Ovary (tissue), 3 donors: ENCODE data around the gene STK11IP.

Experiments
- POLR2A ChIP-seq: fragments of 450-650 bp; IDR thresholded peaks from one replicate; pipeline ENCODE4 v1.6.1; 2017; ENCODE audit warnings: antibody characterized with exemption, mild to moderate bottlenecking, moderate library complexity
- TF ChIP-seq, protein P1 (sequence below), 3 donors: fragments of 450-650 bp in 2 of 3; fragments of 200-600 bp in 1 of 3; IDR thresholded peaks; one replicate each; pipeline versions ENCODE4 v1.5.1 to v1.8.0; 2016 to 2022; ENCODE audit warnings: antibody characterized with exemption in 3 of 3, mild to moderate bottlenecking in 1 of 3
- donor health status: DM: no; HTN: no; CAD: no.

DNA sequence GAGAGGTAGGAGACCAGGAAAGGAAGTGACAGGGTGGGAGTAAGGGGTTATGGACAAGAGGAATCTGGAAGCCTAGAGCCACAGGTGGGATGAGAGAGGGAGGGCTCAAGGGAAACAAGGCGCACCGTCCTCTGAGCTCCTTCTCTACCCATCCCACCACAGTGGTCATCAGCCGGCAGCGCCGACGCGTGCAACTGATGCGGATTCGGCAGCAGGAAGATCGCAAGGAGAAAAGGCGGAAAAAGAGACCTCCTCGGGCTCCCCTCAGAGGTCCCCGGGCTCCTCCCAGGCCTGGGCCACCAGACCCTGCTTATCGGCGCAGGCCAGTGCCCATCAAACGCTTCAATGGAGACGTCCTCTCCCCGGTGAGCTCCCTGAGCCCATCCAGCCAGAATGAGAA, 48.7 kb upstream of the STK11IP start:
- TF ChIP-seq, protein P1, sequence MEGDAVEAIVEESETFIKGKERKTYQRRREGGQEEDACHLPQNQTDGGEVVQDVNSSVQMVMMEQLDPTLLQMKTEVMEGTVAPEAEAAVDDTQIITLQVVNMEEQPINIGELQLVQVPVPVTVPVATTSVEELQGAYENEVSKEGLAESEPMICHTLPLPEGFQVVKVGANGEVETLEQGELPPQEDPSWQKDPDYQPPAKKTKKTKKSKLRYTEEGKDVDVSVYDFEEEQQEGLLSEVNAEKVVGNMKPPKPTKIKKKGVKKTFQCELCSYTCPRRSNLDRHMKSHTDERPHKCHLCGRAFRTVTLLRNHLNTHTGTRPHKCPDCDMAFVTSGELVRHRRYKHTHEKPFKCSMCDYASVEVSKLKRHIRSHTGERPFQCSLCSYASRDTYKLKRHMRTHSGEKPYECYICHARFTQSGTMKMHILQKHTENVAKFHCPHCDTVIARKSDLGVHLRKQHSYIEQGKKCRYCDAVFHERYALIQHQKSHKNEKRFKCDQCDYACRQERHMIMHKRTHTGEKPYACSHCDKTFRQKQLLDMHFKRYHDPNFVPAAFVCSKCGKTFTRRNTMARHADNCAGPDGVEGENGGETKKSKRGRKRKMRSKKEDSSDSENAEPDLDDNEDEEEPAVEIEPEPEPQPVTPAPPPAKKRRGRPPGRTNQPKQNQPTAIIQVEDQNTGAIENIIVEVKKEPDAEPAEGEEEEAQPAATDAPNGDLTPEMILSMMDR (IDR thresholded peaks at IDR 0.05) = no peak
- TF ChIP-seq POLR2A = no peak
